ENCODE data around the gene SERPINB1. TPM values are rescaled to one million over a fixed set of nuclear protein-coding genes. Genes with fewer than 3 reads are reported as not detected.

The SERPINB1 gene
- total RNA-seq (10 to 100 TPM; 15.6 to 55.6 (median 23.0) TPM), polyA plus RNA-seq (10 to 100 TPM; 15.4 to 20.4 TPM)
- long read RNA-seq, donor 1, transcript SERPINB1-201 (7 exons, 2,619 nt) = major isoform, 35 of 37 reads
- long read RNA-seq, donor 1, partial matches to known transcripts = 0 of 37 reads
- long read RNA-seq, donor 1, other reads (novel, unspliced or antisense) = 2 of 37 reads
- long read RNA-seq, donor 2, transcript SERPINB1-201 (7 exons, 2,619 nt) = major isoform, 113 of 134 reads
- long read RNA-seq, donor 2, partial matches to known transcripts = 9 of 134 reads
- long read RNA-seq, donor 2, other reads (novel, unspliced or antisense) = 12 of 134 reads
- long read RNA-seq, donor 3, transcript SERPINB1-201 (7 exons, 2,619 nt) = major isoform, 42 of 48 reads
- long read RNA-seq, donor 3, partial matches to known transcripts = 3 of 48 reads
- long read RNA-seq, donor 3, other reads (novel, unspliced or antisense) = 3 of 48 reads

DNA sequence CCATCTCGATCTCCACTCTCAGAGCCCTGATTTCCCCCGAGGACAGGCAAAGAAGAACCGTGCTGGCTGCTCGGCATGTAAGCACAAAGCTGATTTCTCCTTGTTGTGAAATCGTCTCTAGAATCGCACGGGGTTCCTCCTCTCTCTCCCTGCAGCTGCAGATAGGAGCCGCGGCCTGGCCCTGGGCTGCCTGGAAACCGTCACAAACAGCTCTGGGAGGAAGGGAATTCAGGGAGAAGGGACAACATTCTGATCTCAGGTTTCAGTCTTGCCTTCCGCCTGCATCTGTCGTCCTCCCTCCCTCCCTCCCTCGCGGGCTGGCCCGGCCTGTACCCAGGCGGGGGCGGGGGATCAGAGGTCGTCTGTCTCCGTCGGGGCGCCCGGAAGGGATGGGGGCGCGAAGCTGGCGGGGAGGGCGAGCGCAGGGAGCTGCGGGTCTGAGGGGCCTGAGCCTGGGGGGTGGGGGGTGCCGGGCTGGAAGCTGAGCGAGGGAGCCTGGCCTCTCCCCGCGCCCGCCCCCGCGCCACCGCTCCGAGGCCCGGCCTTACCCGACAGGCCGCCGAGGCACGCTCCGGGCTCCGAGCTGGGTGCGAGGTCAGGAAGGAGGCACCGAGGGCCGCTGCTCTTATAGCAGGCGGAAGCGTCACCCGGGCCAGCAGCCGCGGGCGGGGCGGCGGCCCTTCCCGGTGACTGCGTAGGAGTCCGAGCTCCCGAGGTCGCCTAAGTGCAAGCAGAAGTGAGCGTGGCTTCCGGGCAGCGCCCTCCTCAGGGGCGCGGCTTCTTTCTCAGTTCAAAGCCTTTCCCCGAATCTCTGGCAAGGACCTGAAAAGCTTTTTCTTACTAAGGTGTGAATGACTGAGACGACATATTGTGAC, at the start of gene SERPINB1:
TSS of gene SERPINB1 (minus strand) at position 600 of the 875 bp plus-strand sequence. CDS start 1,277 bp downstream, outside the sequence.
- 0 to 1% (median 0%) methylated on average over 19 to 67 of the region's 67 CpGs for WGBS, 4 donors
- intact Hi-C loops (cut with DNase I) = loop anchor here (2.0 to 10.0 kb wide), 8 partner anchors 49 to 221 kb away; no protein-coding TSS in a partner anchor
- peak; percentile 86 to 94 (median 90) for ATAC-seq
- H3K4me1 ChIP-seq = peaks cover 9 to 66% (median 34%) of the 10 kb centered on the region in 12 donors
- H3K4me3 ChIP-seq = peak within 1 kb of the TSS; percentile 39 to 82 (median 67)
- TF ChIP-seq POLR2A (IDR thresholded peaks at IDR 0.05) = peak in 1 of 2 donors; percentile 34
- TF ChIP-seq, protein P1, sequence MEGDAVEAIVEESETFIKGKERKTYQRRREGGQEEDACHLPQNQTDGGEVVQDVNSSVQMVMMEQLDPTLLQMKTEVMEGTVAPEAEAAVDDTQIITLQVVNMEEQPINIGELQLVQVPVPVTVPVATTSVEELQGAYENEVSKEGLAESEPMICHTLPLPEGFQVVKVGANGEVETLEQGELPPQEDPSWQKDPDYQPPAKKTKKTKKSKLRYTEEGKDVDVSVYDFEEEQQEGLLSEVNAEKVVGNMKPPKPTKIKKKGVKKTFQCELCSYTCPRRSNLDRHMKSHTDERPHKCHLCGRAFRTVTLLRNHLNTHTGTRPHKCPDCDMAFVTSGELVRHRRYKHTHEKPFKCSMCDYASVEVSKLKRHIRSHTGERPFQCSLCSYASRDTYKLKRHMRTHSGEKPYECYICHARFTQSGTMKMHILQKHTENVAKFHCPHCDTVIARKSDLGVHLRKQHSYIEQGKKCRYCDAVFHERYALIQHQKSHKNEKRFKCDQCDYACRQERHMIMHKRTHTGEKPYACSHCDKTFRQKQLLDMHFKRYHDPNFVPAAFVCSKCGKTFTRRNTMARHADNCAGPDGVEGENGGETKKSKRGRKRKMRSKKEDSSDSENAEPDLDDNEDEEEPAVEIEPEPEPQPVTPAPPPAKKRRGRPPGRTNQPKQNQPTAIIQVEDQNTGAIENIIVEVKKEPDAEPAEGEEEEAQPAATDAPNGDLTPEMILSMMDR (IDR thresholded peaks at IDR 0.05) = peak in 7 of 12 donors; percentile 10 to 53 (median 27)
- H3K36me3 ChIP-seq = peaks cover 0 to 38% (median 34%) of the 10 kb centered on the region in 9 donors
- H3K27ac ChIP-seq = peak within 1 kb of the TSS; percentile 89 to 99 (median 97)
- no peaks in the 10 kb centered on the region for H3K27me3 ChIP-seq
- peak; percentile 91 to 96 (median 95) for DNase-seq
- no peaks in the 10 kb centered on the region for H3K9me3 ChIP-seq

DNA sequence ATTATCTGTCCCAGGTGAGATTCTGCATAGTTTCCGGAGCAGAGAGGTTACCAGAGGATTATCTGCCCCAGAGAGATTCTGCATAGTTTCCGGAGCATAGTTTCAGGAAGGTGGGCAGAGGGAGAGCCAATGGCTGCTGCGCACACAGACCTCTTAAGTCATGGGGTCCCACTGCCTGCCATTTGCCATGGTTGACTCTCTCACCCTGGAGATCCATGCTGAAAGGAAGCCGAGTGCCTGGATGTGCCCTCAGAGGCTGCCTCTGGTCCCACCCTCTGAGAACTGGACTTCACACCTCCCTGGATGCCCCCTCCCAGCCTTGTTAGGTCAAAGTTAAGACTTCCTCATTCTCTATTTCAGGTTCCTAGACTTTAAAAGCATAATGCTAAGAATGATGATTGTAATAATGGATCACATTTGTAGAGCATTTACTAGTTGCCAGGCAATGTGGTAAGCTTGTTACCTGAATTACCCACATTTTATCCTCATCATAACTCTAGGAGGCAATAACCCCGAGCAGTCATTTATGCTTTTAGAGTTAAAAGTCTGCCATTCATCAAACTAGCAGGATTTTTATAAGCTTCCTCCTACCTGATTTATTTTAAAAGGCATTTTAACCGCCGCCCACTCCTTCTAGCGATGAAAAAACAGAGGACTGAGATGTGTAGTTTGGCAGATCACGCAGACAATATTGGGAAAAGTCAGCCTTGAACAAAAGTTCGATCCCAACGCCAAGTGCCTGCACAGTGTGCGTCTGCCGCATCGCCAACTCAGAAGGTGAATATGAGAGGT, 49.5 kb upstream of the SERPINB1 start:
- no peak for ATAC-seq
- peaks cover 0 to 82% (median 79%) of the 10 kb centered on the region in 9 donors for H3K36me3 ChIP-seq

DNA sequence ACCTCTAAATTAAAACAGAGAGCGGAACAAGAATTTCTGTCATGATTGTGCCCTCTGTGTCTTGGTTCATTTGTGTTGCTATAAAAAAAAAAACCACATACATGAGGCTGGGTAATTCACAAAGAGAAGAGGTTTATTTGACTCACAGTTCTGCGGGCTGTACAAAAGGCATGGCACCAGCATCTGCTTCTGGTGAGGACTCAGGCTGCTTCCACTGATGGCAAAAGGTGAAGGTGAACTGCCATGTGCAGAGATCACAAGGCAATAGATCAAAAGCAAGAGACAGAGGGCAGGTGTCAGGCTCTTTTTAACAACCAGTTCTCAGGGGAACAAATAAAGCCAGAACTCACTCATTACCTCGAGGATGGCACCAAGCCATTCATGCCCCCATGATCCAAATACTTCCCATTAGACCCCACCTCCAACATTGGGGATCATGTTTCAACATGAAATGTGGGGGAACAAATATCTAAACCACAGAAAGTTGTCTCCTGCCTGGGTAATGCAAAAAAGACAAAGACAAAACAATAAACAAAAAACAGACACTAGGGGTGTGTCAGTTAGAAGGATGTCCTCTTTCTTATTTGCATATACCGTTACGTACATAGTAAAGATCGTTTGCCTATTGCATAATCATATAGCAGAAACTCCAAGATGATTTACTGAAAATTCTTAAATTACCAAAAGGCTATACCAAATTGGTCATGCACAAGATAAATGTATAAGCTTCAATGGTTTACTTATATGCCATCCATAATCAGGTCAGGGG, 44.5 kb upstream of the SERPINB1 start:
- ATAC-seq = no peak
- H3K27me3 ChIP-seq = no peaks in the 10 kb centered on the region
- TF ChIP-seq, protein P1 (IDR thresholded peaks at IDR 0.05) = no peak
- TF ChIP-seq POLR2A (IDR thresholded peaks at IDR 0.05) = no peak
- H3K4me3 ChIP-seq = no peak overlapping the region
- 52 to 84% (median 68%) methylated on average over 6 of the region's 6 CpGs for WGBS, 4 donors
- DNase-seq = no peak
- peaks cover 0 to 34% (median 30%) of the 10 kb centered on the region in 9 donors for H3K36me3 ChIP-seq
- intact Hi-C loops (cut with DNase I) = no loop called here
- H3K9me3 ChIP-seq = no peaks in the 10 kb centered on the region
- no peak overlapping the region for H3K27ac ChIP-seq
- peaks cover 0 to 31% (median 0%) of the 10 kb centered on the region in 12 donors for H3K4me1 ChIP-seq

More for the DNA sequence above, 49.5 kb upstream of the SERPINB1 start:
- Histone ChIP-seq H3K27me3 (no peaks in the 10 kb centered on the region), H3K27ac (no peak overlapping the region), H3K4me3 (no peak overlapping the region), H3K4me1 (peaks cover 0 to 18% (median 0%) of the 10 kb centered on the region in 12 donors), H3K9me3 (no peaks in the 10 kb centered on the region)
- intact Hi-C loops (cut with DNase I) = no loop called here
- DNase-seq = no peak
- TF ChIP-seq, protein P1 (IDR thresholded peaks at IDR 0.05) = no peak
- TF ChIP-seq POLR2A (IDR thresholded peaks at IDR 0.05) = no peak
- 93 to 96% (median 95%) methylated on average over 14 of the region's 14 CpGs for WGBS, 4 donors
